ENCODE results near the gene TRAPPC5.

DNA sequence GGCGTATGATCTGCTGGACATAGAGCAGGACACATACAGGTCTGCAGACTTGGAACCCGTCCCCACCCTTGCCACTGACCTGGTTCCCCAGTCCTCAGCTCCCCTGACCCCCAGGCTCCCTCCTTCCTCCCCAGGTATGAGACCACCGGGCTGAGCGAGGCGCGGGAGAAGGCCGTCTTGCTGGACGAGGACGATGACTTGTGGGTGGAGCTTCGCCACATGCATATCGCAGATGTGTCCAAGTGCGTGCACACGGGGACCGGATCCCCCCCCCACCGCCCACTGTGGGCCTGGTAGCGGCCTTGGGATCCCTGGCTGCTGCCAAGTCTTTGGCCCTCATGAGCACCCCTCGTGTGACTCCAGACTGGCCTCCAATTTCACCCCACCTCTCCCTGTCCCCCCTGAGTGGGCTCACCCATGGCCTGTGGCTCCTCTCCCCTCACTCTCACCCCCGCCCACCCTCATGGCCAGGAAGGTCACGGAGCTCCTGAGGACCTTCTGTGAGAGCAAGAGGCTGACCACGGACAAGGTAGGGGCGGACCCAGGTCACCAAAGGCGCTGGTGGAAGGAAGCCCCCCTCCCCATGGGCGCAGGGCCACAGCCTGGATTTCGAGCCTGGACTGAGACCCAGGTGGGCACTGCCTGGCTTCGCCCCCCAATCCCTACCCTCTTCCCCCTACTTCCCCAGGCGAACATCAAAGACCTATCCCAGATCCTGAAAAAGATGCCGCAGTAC is 38.2 kb upstream of the TRAPPC5 start:
- 0 out of 2 replicates have a peak, but pooled peaks have one; percentile 12 for TF ChIP-seq POLR2A (IDR thresholded peaks at IDR 0.05; ENCODE audit: low read depth, low read length)
- TF ChIP-seq POLR2AphosphoS5 (IDR thresholded peaks at IDR 0.05; ENCODE audit: low read depth, low read length): no peak
- no peak for TF ChIP-seq TAF1 (IDR thresholded peaks at IDR 0.05; ENCODE audit: low read depth, low read length)
- no peak for TF ChIP-seq SPI1 (IDR thresholded peaks at IDR 0.05; ENCODE audit: low read depth, low read length)
- TF ChIP-seq POU2F2 (IDR thresholded peaks at IDR 0.05; ENCODE audit: low read depth, low read length): no peak
- no peak for TF ChIP-seq PAX5 (IDR thresholded peaks at IDR 0.05; ENCODE audit: insufficient read depth, low read length, severe bottlenecking)

Measured in GM12891 (cell line).